Measurements from ENCODE around the gene EIF2S3B. TPM values are rescaled to one million over a fixed set of nuclear protein-coding genes. Genes with fewer than 3 reads are reported as not detected.

The EIF2S3B gene
- total RNA-seq, 6 experiments from 2014 or later, result 0.43 to 0.81 (median 0.54) TPM

GRCh38 chr12:10491766-10492165, 13.9 kb upstream of the EIF2S3B start:
- no peak for DNase-seq
- no peak for TF ChIP-seq CTCF (IDR thresholded peaks at IDR 0.05)
- H3K4me3 Mint-ChIP-seq, result no peak overlapping the region
- no peaks in the 10 kb centered on the region for H3K9me3 Mint-ChIP-seq
- no peaks in the 10 kb centered on the region for H3K36me3 Mint-ChIP-seq (ENCODE audit: low read depth)
- H3K27me3 Mint-ChIP-seq (ENCODE audit: insufficient read depth), result peaks cover 18% of the 10 kb centered on the region
- H3K27ac Mint-ChIP-seq, result no peak overlapping the region
- no peaks in the 10 kb centered on the region for H3K4me1 Mint-ChIP-seq (ENCODE audit: low read depth)

GRCh38 chr12:10497602-10498001, 8.1 kb upstream of the EIF2S3B start:
- H3K9me3 Mint-ChIP-seq, result no peaks in the 10 kb centered on the region

GRCh38 chr12:10498042-10498441, 7.6 kb upstream of the EIF2S3B start:
- TF ChIP-seq CTCF (IDR thresholded peaks at IDR 0.05), result no peak
- H3K36me3 Mint-ChIP-seq (ENCODE audit: low read depth), result no peaks in the 10 kb centered on the region
- H3K9me3 Mint-ChIP-seq, result no peaks in the 10 kb centered on the region
- H3K27me3 Mint-ChIP-seq (ENCODE audit: insufficient read depth), result peaks cover 24% of the 10 kb centered on the region
- no peaks in the 10 kb centered on the region for H3K4me1 Mint-ChIP-seq (ENCODE audit: low read depth)
- DNase-seq, result no peak
- H3K27ac Mint-ChIP-seq, result no peak overlapping the region
- no peak overlapping the region for H3K4me3 Mint-ChIP-seq

More at GRCh38 chr12:10497602-10498001, 8.1 kb upstream of the EIF2S3B start:
- H3K27ac Mint-ChIP-seq, result no peak overlapping the region
- H3K27me3 Mint-ChIP-seq (ENCODE audit: insufficient read depth), result peaks cover 22% of the 10 kb centered on the region
- H3K4me1 Mint-ChIP-seq (ENCODE audit: low read depth), result no peaks in the 10 kb centered on the region
- H3K36me3 Mint-ChIP-seq (ENCODE audit: low read depth), result no peaks in the 10 kb centered on the region
- H3K4me3 Mint-ChIP-seq, result no peak overlapping the region
- no peak for DNase-seq
- TF ChIP-seq CTCF (IDR thresholded peaks at IDR 0.05), result no peak

- peak; percentile 56 for TF ChIP-seq CTCF (IDR thresholded peaks at IDR 0.05)
Measured at GRCh38 chr12:10501030-10501429, 4.7 kb upstream of the EIF2S3B start.

GRCh38 chr12:10503460-10503859, 2.2 kb upstream of the EIF2S3B start:
- DNase-seq, result no peak
- no peak overlapping the region for H3K4me3 Mint-ChIP-seq
- H3K27ac Mint-ChIP-seq, result no peak overlapping the region
- peaks cover 4% of the 10 kb centered on the region; the same call in 1 of the 2 replicates for H3K9me3 Mint-ChIP-seq
- H3K27me3 Mint-ChIP-seq (ENCODE audit: insufficient read depth), result peaks cover 19% of the 10 kb centered on the region
- H3K4me1 Mint-ChIP-seq (ENCODE audit: low read depth), result no peaks in the 10 kb centered on the region
- TF ChIP-seq CTCF (IDR thresholded peaks at IDR 0.05), result no peak
- H3K36me3 Mint-ChIP-seq (ENCODE audit: low read depth), result no peaks in the 10 kb centered on the region

More at GRCh38 chr12:10501030-10501429, 4.7 kb upstream of the EIF2S3B start:
- H3K9me3 Mint-ChIP-seq, result no peaks in the 10 kb centered on the region
- no peaks in the 10 kb centered on the region for H3K4me1 Mint-ChIP-seq (ENCODE audit: low read depth)
- H3K4me3 Mint-ChIP-seq, result no peak overlapping the region
- no peak overlapping the region for H3K27ac Mint-ChIP-seq
- no peak for DNase-seq
- H3K36me3 Mint-ChIP-seq (ENCODE audit: low read depth), result no peaks in the 10 kb centered on the region
- H3K27me3 Mint-ChIP-seq (ENCODE audit: insufficient read depth), result peaks cover 14% of the 10 kb centered on the region
